Measurements from ENCODE around the gene GLP1R.

DNA sequence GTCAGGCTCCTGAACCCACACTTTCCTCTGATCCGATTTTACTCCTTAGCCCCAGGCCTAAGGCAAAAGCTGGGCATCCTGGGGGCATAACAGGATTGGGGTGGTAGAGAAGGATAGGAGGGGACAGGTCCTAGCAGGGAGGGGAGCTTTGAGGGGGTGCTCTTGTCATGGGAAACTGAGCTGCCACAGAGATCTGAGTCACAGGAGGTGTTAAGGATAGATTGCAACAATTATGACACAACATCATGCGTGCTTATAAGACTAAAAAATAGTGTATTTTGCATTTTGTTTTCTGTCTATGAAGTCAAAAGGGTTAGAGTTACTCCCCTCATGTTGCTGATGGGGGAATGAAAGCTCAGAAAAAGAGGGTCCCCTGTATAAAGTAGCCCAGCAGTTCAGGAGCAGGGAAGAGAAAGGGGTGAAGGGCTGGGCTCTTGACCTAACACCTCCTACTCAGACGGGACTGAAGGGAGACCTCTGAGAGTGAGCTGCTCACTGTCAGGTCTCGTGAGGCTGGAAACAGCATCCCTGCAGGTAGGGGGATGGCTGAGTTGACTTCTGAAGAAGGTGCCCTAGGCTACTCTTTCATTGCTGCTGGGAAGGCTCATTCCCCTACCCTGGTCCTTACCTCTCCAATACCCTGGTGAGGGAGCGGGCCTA, 2.0 kb downstream of the GLP1R start:
- no peak for TF ChIP-seq POLR2A (IDR thresholded peaks at IDR 0.05)
- TF ChIP-seq, protein P1, sequence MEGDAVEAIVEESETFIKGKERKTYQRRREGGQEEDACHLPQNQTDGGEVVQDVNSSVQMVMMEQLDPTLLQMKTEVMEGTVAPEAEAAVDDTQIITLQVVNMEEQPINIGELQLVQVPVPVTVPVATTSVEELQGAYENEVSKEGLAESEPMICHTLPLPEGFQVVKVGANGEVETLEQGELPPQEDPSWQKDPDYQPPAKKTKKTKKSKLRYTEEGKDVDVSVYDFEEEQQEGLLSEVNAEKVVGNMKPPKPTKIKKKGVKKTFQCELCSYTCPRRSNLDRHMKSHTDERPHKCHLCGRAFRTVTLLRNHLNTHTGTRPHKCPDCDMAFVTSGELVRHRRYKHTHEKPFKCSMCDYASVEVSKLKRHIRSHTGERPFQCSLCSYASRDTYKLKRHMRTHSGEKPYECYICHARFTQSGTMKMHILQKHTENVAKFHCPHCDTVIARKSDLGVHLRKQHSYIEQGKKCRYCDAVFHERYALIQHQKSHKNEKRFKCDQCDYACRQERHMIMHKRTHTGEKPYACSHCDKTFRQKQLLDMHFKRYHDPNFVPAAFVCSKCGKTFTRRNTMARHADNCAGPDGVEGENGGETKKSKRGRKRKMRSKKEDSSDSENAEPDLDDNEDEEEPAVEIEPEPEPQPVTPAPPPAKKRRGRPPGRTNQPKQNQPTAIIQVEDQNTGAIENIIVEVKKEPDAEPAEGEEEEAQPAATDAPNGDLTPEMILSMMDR (IDR thresholded peaks at IDR 0.05), result no peak
